HL-60/S4 treated with phorbol 12-myristate 13-acetate at 8.2 ng/mL for 4 days and 3 days (cell line): ENCODE results near the gene KIAA0319L.
"Not testable (repeated sequence)": the region's sequence is repeated elsewhere in the genome, so short reads cannot be mapped to it uniquely, and the experiment has no call there.

Experiments
- in situ Hi-C: fragments of 300-500 bp; cut with MboI; formaldehyde crosslinking; loops from 2 replicates; pipeline ENCODE4 v1.15.0; 2022; ENCODE audit warnings: low sequenced_read_pairs

The KIAA0319L gene

GRCh38 chr1:35499652-35500176 is 57.5 kb downstream of the KIAA0319L start:
- in situ Hi-C loops: no loop called here

- in situ Hi-C loops: no loop called here
Observed at GRCh38 chr1:35499231-35499630, 58.0 kb downstream of the KIAA0319L start.

GRCh38 chr1:35497571-35497970 is 59.6 kb downstream of the KIAA0319L start:
- in situ Hi-C loops: no loop called here

GRCh38 chr1:35490250-35490649 is 67.0 kb downstream of the KIAA0319L start:
- in situ Hi-C loops: no loop called here

GRCh38 chr1:35488336-35488735 is 68.9 kb downstream of the KIAA0319L start:
- in situ Hi-C loops: no loop called here

GRCh38 chr1:35486858-35487408 is 70.3 kb downstream of the KIAA0319L start:
- in situ Hi-C loops: no loop called here

- in situ Hi-C loops: no loop called here
Observed at GRCh38 chr1:35481229-35481628, 76.0 kb downstream of the KIAA0319L start.

- in situ Hi-C loops: no loop called here
Observed at GRCh38 chr1:35477870-35478269, 79.3 kb downstream of the KIAA0319L start.

- in situ Hi-C loops: no loop called here
Observed at GRCh38 chr1:35475856-35476674, 81.1 kb downstream of the KIAA0319L start.

- in situ Hi-C loops: no loop called here
Observed at GRCh38 chr1:35475356-35475755, 81.8 kb downstream of the KIAA0319L start.

GRCh38 chr1:35473216-35473615 is 84.0 kb downstream of the KIAA0319L start:
- in situ Hi-C loops: not testable (repeated sequence)

- in situ Hi-C loops: no loop called here
Observed at GRCh38 chr1:35470977-35471613, 86.1 kb downstream of the KIAA0319L start.

GRCh38 chr1:35466120-35466519 is 91.1 kb downstream of the KIAA0319L start:
- in situ Hi-C loops: no loop called here

- in situ Hi-C loops: not testable (repeated sequence)
Observed at GRCh38 chr1:35463749-35464148, 93.5 kb downstream of the KIAA0319L start.

GRCh38 chr1:35463232-35463631 is 94.0 kb downstream of the KIAA0319L start:
- in situ Hi-C loops: no loop called here

- in situ Hi-C loops: no loop called here
Observed at GRCh38 chr1:35461966-35462651, 95.1 kb downstream of the KIAA0319L start.

- in situ Hi-C loops: no loop called here
Observed at GRCh38 chr1:35460796-35461195, 96.4 kb downstream of the KIAA0319L start.

- in situ Hi-C loops: no loop called here
Observed at GRCh38 chr1:35454616-35455015, 102.6 kb downstream of the KIAA0319L start.

- in situ Hi-C loops: no loop called here
Observed at GRCh38 chr1:35454176-35454575, 103.0 kb downstream of the KIAA0319L start.

GRCh38 chr1:35453031-35453430 is 104.2 kb downstream of the KIAA0319L start:
- in situ Hi-C loops: no loop called here

- in situ Hi-C loops: no loop called here
Observed at GRCh38 chr1:35452106-35452774, 105.0 kb downstream of the KIAA0319L start.
